KBM-7 (cell line): ENCODE results near the gene PRICKLE3.
"Not testable (repeated sequence)": the region's sequence is repeated elsewhere in the genome, so short reads cannot be mapped to it uniquely, and the experiment has no call there.

Experiments used
- DNase-seq: peaks from one replicate; pipeline ENCODE4 v3.0.0-alpha.2; 2015
- in situ Hi-C: fragments of 300-500 bp; cut with MboI; formaldehyde crosslinking; loops from 2 replicates; pipeline ENCODE4 v1.14.3; 2020; ENCODE audit warnings: low sequenced_read_pairs, low pct_unique_long_range_greater_than_20kb, mixed read lengths

PRICKLE3 gene

DNA sequence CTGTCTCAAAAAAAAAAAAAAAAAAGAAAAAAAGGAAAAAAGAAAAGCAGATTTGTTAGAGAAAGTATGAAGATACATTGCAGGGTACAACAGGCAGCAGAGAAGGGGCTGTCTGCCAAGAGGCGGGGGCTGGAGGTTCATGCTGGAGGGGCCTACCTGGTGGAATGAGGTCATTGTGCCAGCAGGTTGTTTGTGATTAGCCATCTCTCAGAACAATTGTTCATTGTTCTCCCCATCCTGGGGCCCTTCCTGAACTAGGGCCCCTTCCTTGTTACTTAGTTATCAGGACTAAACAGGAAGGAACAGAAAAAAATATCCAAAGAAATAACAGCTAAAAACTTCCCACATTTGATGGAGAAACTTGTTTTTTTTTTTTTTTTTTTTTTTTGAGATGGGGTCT, 48.7 kb downstream of the PRICKLE3 start:
- DNase-seq: no peak
- in situ Hi-C loops: no loop called here

DNA sequence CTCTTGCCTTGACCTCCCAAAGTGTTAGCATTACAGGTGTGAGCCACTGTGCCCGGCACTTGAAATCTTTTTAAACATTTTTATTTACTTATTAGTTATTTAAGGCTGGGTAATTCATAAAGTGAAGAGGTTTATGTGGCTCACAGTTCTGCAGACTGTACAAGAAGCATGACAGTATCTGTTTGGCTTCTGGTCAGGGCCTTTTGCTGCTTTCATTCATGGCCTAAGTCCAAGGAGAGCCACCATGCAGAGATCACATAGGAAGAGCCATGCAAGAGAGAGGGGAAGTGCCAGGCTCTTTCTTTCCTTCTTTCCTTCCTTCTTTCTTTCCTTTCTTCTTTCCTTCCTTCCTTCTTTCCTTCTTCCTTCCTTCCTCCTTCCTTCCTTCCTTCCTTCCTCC, 52.4 kb downstream of the PRICKLE3 start:
- DNase-seq: no peak
- in situ Hi-C loops: no loop called here

DNA sequence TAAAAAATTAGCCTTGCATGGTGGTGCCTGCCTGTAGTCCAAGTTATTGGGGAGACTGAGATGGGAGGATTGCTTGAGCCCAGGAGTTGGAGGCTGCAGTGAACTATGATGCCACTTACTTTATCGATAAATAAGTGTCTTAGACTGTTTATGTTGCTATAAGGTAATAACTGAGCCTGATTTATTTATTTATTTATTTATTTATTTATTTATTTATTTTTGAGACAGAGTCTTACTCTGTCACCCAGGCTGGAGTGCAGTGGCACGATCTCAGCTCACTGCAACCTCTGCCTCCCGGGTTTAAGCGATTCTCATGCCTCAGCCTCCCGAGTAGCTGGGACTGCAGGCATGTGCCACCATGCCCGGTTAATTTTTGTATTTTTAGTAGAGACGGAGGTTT, 53.9 kb downstream of the PRICKLE3 start:
- in situ Hi-C loops: not testable (repeated sequence)

DNA sequence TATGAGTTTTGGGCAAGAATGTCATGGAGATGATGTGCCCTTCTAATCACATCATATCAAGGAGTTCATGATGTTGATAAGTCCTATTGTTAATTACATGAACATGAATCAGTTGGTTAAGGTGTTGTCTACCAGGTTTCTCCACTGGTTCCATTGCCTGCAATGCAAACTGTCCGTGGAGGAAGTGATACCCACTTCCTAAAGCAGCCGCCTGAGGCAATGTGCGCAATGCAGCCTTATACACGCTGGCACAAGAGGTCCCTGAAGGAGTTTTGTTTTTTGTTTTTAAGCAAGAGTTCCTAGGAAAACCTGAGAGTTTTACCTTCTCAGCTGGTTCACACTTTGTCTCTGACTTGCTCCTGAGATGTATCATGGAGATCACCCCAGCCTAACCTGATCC, 56.7 kb downstream of the PRICKLE3 start:
- in situ Hi-C loops: no loop called here
- peak; percentile 59 for DNase-seq

More for the DNA sequence above, 53.9 kb downstream of the PRICKLE3 start:
- DNase-seq: not testable (repeated sequence)

DNA sequence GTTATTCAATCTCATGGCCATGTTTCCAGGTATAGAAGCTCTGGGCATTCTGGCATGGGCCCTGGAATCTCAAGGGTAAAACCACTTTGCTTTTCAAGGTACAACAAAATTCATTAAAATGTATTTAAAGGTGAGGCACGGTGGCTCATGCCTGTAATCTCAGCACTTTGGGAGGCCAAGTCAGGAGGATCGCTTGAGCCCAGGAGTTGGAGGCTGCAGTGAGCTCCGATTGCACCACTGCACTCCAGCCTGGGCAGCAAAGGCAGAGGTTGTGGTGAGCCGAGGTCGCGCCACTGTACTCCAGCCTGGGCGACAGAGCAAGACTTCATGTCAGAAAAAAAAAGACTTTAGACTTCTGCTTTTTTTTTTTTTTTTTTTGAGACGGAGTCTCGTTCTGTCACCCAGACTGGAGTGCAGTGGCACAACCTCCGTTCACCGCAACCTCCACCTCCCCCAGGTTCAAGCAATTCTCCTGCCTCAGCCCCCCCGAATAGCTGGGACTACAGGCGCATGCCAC, 58.4 kb downstream of the PRICKLE3 start:
- peak; percentile 89 for DNase-seq
- in situ Hi-C loops: not testable (repeated sequence)
